HG02759 (cell line): Measurements from ENCODE around the gene BTRC.
"Not testable (repeated sequence)": the region's sequence is repeated elsewhere in the genome, so short reads cannot be mapped to it uniquely, and the experiment has no call there.

Experiments used
- ATAC-seq: cut with Tn5 transposase; IDR thresholded peaks from one replicate; pipeline ENCODE4 v1.9.1; 2021; ENCODE audit warnings: mild to moderate bottlenecking, moderate library complexity; ENCODE audit not compliant: unreplicated experiment

Gene BTRC

GRCh38 chr10:101353692-101354327, at the start of gene BTRC:
TSS of gene BTRC (plus strand) at chr10:101354165. CDS start at chr10:101354181, 16 bp downstream.
- ATAC-seq: peak; percentile 96

DNA sequence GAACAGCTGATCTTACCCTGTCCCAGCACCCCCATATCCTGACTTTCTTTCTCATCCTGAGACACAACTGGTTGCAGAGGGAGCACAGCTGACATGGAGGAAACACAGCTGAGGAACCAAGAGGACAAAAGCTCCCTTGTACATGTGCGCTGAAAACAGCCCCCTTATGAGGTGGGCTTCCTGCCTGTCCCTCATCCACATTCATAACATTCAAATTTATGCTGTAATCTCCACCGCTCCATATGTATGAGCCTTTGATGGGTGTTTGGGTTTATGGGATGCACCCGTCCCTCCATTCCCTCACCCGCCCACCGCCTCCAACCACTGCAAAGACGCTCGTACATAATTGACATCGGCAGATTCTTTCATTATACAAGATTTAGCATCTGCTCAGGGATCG, 49.6 kb upstream of the BTRC start:
- ATAC-seq: no peak

- no peak for ATAC-seq
These were observed 48.4 kb upstream of the BTRC start for GRCh38 chr10:101305320-101306241.

- ATAC-seq: no peak
These were observed 45.9 kb upstream of the BTRC start for GRCh38 chr10:101308051-101308450.

GRCh38 chr10:101310529-101311184, 43.3 kb upstream of the BTRC start:
- no peak for ATAC-seq

DNA sequence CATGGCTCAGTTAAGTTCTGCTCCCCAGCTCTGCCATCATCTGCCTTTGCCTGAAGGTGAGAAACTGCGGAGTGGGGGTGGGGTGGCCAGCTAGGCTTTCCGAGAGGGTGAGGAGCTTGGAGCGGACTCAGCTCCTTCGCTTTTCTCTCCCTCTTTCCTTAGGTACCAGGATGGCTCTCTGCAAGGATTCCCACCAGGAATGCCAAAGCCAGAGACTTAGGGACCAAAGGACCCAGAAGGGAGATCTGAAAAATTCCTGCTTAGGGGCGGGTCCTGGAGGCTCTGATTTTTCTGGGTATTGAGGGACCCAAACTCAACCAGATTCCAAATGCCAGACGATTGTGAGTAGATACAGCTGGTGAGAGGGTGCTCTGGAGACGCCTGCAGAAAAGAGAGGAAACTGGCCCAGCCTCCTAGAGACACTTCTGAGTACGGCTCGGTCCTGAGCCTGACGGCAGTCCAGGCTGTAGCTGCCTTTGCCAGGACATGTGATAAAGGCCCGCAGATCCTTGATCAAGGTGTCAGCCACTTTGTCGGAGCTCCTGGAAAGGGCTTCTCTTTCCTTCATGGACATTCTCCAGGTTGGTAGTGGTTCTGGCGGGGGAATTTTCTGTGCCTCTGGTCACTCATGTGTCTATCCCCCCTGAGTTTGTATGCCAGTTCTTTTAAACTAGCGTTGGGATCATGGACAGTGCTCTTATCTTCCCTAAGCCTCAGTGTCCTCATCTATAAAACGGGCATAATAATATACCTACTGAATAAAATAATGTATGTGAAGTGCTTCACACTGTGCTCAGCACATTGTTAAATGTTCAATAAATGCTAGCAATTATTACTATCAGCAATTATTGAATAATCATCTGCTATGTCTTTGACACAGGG, 42.5 kb upstream of the BTRC start:
- no peak for ATAC-seq

DNA sequence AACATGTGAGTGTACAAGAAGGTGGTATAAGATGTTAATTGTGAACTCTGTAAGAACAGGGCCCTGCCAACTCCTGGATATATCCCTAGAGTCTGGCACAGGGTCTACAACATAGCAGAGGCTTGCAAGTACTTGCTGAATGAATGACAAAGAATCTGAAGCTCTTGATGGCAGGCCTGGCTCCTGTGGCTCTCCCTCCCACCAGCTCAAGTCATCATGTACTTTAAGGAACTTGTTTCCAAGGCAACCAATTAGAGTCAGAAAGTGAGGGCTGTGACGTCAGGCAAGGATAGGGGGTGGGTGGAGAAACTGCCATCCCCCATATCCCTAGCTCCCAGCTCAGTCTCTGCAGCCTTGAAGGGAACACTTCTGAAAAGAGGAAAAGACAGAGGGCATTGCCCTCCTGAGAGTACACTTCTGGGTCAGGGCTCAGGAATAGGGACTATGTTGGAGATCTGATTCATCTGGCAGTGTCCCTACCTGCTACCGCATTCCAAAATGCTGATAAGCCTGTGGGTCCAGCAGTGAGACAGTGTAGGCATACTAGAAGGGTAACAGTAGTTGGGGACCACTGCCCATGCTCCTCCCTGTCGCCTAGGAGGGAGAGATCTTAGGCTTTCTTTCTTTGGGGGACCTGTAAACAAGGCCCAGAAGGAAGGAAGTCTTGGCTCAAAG, 34.6 kb upstream of the BTRC start:
- ATAC-seq: no peak

GRCh38 chr10:101321073-101321472, 32.9 kb upstream of the BTRC start:
- ATAC-seq: no peak

- ATAC-seq: no peak
These were observed 31.5 kb upstream of the BTRC start for GRCh38 chr10:101322266-101323108.

DNA sequence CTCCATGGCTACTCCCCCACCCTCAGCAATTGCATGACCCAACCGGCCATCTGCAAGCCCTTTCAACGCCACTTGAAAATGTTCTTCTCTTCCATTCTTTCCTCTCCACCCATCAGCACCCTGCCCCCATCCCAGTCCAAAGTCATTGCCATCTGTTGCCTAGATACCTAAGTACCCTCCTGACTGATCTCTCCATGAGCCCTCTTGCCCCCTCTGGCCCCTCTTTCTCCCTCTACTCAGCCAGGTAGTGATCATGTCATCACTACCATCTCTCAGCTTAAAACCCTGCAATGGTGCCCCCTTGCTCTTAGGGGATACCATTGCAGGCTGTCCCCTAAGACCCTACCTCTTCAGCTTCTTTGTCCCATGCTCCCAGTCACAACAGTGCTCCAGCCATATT, 30.5 kb upstream of the BTRC start:
- ATAC-seq: no peak

GRCh38 chr10:101327454-101327853, 26.5 kb upstream of the BTRC start:
- ATAC-seq: not testable (repeated sequence)

GRCh38 chr10:101329341-101330032, 24.5 kb upstream of the BTRC start:
- ATAC-seq: no peak

GRCh38 chr10:101330231-101330630, 23.7 kb upstream of the BTRC start:
- no peak for ATAC-seq

GRCh38 chr10:101330631-101331225, 23.2 kb upstream of the BTRC start:
- ATAC-seq: no peak

DNA sequence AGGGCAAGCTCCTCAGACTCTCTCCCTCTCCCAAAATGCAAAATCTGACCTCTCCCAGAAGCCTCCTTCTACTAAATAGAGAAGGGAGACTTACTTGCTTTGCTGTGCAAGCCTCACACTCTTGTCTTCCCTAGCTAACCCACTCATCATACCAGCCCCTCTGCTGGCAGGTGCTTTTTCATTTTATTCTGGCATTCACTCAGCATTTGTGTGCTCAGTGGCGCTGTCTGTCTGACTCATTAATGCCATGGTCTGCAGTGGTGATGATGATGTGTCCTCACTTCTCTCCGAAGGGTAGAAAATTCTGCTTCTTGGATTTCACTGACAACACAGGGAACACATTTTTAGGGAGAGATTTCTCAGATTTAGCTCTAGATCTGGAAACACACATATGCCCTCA, 22.0 kb upstream of the BTRC start:
- no peak for ATAC-seq

DNA sequence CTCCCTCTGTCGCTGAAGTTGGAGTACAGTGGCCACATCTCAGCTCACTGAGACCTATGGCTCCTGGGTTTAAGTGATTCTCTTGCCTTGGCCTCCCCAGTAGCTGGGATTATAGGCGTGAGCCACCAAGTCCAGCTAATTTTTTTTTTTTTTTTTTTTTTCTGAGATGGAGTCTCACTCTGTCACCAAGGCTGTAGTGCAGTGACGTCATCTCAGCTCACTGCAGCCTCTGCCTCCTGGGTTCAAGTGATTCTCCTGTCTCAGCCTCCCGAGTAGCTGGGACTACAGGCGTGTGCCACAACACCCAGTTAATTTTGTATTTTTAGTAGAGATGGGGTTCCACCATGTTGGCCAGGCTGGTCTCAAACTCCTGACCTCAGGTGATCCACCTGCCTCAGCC, 19.7 kb upstream of the BTRC start:
- not testable (repeated sequence) for ATAC-seq

DNA sequence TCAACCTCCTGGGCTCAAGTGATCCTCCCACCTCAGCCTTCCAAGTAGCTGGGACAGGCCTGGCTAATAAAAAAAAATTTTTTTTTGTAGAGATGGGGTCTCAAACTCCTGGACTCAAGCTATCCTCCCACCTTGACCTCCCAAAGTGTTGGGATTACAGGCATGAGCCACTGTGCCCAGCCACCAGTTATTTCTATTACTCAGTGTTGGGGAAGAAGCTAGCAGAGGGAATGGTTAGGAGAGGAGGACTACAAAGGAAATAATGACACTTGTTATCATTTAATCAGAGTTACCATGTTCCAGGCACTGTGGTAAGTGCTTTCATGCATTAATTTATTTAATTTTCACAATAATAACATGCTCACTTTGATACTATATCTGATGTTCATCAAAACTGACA, 17.6 kb upstream of the BTRC start:
- ATAC-seq: no peak

DNA sequence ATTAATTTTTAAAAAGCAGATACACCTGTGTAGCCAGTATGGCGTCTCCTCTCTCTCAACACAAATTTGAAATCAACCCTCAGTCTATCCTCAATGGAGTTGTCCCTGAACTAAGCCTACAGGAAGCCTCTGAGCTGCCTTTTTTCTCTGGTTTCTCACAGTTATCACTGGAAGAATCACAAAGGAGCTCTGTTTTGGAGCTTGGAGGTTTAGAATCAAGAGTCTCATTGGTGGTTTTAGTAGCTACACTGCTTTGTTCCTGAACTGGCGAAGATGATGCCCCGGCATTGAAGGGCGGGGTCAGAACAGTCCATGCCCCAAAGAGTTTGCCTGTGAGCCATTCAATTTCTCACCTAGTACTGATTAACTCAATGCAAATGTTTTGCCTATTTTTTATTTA, 16.1 kb upstream of the BTRC start:
- no peak for ATAC-seq
